Stimulated activated CD8-positive, alpha-beta memory T cell treated with anti-CD3 and anti-CD28 coated beads, Interleukin-7, amount 100 ng/mL, for 24 hours (primary cell): ENCODE measurements around the gene ZNF524.
"Not testable (repeated sequence)": the region's sequence is repeated elsewhere in the genome, so short reads cannot be mapped to it uniquely, and the experiment has no call there.

Experiments
- DNase-seq: peaks from one replicate; pipeline ENCODE4 v3.0.0-alpha.2; 2020; ENCODE audit warnings: low read depth

ZNF524 gene, protein sequence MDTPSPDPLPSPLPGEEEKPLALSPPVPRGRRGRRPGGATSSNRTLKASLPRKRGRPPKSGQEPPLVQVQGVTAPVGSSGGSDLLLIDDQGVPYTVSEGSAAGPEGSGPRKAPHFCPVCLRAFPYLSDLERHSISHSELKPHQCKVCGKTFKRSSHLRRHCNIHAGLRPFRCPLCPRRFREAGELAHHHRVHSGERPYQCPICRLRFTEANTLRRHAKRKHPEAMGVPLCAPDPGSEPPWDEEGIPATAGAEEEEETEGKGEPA

DNA sequence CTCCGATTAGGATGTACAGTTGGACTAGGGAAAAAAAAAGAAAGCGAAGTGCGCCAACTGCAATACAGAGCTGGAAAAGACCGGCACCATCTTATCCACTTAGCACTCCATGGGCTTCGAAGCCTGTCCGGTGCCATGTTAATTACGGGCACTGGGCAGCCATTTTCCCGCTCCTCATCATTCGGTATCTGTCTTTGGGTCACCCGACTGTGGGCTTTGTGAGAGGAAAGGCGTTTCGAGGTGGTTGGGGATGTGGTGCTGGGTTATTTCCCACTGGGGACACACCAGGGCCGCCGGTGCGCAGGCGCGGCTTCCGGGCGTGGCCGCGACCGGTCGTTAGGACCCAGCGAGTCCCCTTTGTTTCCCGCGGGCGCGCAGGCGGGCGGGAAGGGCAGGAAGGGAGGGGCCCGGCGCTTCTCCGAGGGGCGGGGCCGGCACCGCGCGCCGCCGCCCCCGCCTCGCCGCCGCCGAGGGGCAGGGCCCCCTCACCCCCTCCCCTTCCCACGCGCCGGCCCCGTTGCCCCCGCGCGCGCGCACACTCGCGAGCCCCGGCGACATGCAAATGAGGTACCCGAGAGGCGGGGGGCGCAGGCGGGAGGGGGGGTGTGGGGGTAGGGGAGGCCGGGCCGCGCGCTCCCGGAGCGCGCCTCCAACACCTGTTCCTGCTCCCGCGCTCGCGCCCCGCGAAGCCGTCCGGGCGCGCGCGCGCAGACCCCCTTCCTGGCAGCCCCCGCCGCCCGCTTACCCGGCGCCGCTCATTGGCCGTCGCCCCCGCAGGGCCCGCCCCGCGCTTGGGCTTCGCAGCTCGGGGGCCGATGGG lies at the start of gene ZNF524:
Gene ZNF524, plus strand, starts transcription at position 447 of the 820 bp plus-strand sequence. CDS start 1,825 bp downstream, outside the sequence.
- DNase-seq, result peak; percentile 68

DNA sequence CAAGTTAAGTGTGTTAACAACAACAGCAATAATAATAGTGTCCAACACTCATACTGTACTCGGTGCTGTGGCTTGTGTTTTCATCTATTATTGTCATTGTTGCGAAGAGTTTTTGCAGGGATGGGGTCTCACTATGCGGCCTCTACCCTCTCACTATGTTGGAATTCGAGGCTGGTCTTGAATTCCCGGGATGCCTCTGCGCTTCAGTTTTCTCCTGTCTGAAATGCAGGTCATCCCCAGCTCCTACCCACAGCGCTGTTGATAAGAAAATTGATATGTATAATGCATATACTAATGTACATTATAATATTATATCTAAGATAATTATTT lies 49.8 kb upstream of the ZNF524 start:
- no peak for DNase-seq

DNA sequence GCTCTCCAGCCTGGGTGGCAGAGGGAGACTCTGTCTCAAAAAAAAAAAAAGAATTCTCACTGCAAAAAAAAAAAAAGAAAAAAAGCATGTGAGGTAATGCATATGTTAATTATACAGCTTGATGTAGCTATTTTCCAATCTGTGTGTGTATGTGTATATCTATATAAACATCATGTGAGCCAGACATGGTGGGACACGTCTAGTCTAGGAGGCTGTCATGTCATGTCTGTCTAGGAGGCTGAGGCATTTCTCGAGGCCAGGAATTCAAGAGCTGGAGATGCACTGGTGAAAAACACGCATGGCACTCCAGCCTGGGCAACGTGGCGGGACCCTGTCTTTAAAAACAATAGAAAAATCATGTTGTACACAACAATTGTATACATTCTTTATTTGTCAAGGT lies 47.9 kb upstream of the ZNF524 start:
- no peak for DNase-seq

DNA sequence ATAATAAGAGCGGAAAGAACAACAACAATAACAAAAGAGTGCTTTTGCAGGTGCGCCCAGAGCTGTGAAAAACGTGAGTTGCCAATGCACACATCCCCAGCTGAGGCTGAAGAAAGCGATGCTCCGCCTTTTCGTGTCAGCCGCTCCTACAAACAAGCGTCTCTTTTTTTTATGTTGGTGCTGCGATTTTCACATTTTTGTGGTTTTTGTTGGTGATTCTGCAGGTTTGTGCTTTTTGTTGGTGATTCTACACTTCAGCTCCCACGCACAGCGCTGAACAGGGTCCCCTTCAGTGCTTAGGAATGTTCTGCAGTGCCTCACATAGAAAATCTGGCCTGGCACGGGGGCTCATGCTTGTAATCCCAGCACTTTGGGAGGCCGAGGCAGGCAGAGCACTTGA lies 47.5 kb upstream of the ZNF524 start:
- DNase-seq, result no peak

DNA sequence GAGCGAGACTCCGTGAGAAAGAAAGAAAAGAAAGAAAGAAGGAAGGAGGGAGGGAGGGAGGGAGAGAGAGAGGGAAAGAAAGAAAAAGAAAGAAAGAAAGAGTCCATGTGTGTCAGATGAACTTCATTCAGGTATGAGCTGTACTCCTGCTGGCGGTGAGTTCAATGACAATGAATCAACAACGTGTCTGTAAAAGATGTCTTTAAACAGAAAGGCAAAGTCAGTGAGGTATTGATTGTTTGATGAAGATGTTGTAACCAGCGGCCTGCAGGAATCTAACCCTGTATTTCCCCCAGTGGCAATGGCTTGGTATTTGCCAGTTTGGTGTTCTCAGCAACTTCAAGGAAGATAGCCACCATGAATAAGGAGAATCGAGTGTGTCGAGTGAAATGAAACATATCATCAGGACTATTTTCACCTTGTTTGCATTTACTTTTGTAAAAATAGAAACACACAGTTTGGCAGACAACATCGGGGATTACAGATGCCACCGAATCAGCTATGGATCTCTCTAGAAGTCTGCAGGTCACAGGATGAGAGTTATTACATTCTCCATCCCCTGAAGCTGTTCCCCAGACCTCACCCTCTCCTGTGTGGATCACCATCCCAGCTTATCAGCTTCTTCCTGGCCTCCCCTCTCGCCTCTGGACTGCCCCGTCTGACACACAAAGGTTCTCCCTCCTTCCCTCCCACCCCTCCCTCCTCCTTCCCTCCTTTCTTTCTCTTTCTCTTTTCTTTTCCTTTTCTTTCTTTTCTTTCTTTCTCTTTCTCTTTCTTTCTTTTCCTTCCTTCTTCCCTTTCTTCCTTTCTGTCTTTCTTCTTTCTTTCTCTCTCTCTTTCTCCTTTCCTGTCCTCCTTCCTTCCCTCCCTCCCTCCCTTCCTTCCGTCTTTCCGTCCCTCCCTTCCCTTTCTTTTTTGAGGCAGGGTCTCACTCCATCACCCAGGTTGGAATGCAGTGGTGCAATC lies 46.6 kb upstream of the ZNF524 start:
- no peak for DNase-seq

DNA sequence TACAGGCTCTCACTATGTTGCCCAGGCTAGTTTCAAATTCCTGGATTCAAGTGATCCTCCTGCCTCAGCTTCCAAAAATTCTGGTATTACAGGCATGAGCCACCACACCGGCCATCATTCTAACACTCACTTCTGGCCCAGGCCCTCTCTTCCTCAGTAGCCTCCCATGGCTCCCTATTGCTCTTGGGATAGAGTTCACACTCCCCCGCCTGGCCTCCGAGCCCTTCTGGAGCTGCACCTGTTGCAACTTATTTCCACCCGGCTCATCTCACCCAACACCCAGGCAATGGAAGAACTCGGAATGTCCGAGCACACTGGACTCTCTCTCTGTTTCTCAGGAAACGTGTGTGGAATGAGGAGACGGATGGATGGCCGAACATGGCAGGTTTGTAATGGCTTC lies 45.8 kb upstream of the ZNF524 start:
- no peak for DNase-seq

DNA sequence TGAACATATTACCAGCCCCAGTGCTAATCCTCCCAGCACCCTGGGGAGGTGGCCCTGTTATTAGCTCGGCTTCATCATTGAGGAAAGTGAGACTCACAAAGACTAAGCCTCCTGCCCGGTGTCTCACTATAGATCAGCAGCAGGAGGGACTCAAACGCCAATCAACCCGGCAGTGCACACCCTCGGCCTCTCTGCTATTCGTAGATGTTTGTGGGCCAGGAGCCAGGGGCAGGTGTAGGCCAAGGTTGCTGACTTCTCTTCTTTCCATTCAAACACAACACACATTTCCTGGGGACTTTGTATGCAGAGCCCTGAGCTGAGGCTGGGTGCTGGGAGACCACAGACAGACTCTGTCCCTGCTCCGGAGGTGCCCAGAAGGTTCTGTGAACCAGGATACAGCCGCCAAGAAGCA lies 45.3 kb upstream of the ZNF524 start:
- no peak for DNase-seq

DNA sequence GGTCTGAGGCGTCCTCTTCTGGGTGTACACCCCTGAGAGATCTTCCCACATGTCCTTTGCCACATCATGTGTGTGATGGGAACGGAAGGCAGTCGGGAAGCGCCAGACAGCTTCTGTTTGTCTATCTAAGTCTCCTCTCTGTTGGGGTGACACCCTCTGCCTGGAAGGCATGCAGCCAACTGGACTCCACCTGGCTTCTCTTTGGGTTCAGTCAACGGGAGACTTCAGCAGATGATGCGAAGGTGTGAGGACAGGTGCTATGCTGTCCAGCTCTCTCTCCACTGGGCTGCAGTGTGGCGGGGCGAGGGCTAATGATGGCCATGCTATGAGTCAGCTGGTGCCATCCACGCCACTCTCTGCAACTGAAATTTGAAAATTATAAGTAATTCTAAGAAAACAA lies 40.4 kb upstream of the ZNF524 start:
- no peak for DNase-seq

DNA sequence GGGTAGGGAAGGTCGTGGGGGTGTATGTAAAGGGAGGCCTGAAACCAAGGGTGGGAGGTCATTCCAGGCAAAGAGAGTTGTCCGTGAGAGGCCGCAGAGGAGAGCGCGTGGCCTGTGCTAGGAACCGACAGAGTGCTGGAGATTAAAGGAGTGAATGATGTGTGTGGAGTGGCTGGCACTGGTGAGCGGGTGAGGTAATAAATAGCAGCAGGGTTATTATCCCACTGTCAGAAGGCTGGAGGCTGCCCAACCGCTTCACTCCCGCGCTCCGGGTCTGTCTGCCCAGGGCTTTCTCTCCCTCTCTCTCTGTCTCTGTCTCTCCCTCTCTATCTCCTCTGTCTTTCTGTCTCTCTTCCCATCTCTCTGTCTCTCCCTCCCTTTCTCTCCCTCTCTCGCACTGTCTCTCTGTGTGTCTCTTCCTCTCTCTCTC lies 36.8 kb upstream of the ZNF524 start:
- no peak for DNase-seq

DNA sequence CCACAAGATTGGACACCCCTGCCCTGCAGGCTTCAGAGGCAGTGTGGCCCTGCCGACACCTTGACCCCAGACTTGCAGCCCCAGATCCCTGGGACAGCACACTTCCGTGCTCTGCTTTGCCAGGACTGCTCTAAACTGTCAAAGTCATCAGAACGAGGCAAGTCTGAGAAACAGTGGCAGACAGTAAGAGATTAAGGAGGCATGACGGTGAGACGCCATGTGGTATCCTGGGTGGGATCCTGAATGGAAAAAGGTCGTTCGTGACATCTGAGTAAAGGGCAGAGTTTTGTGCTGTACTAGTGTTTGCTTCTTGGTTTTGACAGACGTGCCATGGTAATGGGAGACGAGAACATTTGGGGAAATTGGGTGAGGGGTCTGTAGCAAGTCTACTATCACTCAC lies 33.3 kb upstream of the ZNF524 start:
- DNase-seq, result no peak

DNA sequence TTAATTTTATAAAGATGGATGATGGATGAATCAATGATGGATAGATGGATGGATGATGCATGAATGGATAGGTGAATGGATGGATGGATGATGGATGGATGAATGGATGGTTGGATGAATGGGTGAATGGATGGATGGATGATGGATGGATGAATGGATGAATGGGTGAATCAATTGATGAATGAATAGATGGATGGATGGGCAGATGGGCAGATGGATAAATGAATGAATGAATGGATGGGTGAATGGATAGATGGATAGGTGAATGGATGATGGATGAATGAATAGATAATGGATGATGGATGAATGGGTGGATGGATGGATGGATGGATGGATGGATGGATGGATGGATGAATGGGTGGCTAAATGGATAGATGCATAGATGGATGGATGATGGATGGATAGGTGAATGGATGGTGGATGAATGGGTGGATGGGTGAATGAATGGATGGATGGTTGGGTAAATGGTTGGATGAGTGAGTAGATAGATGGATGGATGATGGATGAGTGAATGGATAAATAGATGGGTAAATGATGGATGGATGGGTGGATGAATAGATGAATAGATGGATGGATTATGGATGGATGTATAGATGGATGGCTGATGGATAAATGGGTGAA lies 32.3 kb upstream of the ZNF524 start:
- no peak for DNase-seq

DNA sequence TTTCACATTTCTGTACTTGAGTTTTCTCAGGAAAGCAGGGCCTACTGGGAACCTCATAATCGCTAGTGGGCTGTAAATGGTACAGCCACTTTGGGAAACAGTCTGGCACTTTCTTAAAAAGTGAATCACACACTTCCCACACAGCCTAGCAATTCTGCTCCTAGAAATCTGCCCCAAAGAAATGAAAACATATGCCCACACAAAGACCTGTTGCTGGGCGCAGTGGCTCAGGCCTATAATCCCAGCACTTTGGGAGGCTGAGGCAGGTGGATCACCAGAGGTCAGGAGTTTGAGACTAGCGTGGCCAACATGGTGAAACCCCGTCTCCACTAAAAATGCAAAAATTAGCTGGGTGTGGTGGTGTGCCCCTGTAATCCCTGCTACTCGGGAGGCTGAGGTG lies 30.6 kb upstream of the ZNF524 start:
- not testable (repeated sequence) for DNase-seq

DNA sequence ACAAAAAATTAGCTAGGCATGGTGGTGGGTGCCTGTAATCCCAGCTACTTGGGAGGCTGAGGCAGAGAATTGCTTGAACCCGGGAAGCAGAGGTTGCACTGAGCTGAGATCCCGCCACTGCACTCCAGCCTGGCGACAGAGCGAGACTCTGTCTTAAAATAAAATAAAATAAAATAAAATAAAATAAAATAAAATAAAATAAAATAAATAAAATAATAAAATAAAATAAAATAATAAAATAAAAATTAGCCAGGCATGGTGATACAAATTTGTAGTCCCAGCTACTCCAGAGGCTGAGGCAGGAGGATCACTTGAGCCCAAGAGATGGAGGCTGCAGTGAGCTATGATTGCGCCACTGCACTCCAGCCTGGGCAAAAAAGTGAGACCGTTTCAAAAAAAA lies 26.2 kb upstream of the ZNF524 start:
- DNase-seq, result not testable (repeated sequence)

DNA sequence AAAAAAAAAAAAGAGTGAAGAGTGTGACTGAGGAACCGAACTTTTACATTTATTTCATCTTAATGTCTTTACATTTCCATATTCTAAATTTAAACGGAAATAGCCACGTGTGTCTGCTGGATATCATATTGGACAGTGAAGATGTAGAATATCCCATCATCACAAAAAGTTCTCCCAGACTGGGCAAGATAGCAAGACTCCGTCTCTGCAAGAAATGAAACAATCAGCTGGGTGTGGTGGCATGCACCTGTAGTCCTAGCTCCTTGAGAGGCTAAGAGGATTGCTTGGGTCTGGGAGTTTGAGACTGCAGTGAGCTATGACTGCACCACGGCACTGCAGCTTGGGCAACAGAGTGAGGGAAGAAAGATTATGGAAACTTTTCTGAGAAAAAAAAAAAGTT lies 23.3 kb upstream of the ZNF524 start:
- DNase-seq, result no peak

DNA sequence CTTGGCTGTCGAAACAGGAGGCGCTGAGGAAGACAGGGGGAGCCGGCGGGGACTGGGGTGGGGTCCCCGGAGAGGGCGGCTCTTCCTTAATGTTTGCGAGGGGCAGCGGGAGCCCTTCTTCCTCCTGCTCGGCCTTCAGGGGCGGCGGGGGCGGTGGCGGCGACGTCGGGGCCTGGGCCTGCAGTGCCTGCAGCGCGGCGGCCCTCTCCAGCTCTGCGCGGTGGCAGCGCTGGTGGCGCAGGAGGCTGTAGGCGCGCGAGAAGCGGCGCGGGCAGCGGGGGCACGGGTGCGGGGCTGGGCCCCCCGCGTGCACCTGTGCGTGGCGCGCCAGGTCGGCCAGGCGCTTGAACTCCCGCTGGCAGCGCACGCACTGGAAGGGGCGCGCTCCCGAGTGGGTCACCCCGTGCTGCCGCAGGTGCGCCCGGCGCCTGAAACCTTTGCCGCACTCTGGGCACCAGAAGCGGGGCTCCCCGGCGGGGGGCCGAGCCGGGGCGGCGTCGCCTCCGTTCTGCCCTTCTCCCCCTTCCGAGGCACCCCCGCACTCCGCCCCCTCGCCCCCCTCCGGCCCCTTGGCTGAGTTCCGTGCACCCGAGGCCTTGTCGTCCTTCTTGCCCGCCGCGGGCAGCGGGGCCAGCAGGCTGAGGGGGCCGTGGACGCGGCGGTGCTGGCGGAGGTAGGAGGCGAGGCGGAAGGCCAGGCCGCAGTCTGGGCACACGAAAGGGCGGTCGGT lies 21.9 kb upstream of the ZNF524 start:
- no peak for DNase-seq

DNA sequence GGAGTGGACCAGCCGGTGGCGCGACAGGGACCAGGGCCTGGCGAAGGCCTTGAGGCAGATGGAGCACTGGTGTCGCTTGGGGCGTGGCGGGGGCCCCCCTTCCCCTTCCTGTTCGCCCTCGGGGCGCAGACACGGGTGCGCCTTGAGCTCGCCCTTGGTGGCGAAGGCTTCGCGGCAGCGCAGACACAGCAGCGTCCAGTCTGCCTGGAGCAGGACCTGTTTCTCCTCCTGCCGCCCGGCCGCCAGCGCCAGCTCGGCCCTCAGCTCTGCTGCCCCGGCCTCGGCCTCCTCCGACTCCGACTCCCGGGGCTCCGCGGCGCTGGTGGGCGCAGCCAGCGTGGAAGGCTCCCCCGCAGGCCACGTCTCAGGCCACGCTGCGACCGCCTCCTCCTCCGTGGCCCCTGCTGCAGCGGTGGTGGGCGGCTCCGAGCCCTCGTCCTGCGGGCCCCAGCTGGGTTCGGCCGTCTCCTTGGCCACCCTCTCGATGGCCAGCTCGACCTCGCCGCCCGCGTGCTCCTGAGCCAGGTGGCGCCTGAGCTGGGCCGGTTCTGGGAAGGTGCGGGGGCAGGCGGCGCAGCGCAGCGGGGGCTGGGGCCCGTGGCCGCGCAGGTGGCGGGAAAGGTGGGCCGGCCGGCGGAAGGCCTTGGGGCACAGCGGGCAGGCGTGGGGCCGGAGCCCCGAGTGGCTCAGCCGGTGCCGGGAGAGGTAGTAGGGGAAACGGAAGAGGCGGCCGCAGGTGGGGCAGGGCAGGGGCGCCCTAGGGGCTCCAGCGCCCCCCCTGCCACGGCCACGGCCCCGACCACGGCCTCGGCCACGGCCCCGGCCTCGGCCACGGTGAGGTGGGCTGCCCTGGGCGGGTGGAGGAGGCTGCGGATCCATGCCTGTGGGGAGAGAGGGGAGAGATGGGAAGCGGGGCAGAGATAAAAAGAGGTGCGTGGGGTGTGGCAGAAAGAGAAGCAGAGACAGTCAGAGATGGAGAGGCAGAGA lies 21.0 kb upstream of the ZNF524 start:
- no peak for DNase-seq

DNA sequence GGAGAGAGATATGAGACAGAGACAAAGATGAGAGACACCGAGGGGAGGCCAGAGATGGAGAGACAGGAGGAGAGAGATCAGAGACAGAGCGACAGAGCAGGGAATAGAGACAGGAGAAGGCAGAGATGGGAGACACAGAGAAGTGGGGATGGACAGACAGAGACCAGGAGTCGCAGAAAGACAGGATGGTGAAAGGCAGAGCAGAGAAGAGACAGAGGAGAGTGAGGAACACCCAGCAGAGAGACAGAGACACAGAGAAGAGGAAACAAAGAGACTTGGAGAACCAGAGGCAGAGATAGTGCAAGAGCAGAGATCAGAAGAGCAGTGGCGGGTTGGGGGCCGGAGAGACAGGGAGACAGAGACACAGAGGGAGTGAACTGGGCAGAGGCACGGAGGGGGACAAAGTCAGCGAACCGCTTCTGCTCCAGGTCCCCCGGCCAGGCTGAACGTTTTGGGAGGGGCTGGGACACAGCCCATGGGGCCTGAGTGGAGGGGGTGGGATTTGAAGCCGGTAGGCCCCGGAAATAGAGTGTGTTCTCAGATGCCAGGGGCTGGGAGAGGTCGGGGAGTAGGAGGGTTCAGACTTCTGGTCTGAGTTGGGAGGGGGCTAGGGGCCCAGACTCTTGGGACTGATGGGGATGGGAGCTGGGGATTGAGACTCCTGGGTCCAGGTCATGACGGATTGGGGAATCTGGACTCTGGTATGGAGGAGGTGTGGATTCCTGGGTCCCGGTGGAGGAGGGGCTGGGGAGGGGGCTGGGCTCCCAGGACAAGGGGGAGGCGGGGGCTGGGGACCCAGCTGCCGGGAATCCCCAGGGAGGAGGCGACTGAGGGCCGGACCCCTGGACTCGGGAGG lies 20.1 kb upstream of the ZNF524 start:
- DNase-seq, result no peak

DNA sequence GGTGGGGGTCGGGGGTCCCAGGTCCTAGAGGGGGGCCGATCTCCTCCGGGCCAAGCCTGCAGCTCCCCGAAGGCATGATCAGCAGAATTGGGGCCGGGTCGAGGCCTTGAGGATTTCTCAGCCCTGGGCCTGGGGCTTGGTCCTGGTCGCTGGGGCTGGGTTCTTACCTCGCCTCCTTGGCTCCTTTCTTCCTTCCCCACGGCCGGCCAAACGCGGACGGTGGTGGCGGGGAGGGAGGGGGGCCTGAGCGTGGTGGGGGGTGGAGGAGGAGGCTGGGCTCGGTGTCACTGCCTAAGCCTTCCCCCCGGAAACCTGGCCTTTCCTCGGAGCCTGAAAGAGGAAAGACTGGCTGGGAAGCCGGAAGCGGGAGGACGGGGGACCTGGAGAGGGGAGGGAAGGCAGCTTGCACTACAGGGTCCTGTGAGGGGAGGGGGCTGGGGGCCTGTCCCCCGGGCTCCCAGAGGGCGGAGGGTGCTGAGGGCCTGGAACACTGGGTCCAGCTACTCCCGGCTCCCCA lies 19.4 kb upstream of the ZNF524 start, which contains the start of gene ZNF579:
Gene ZNF579, minus strand, starts transcription at position 221 of the 517 bp plus-strand sequence. CDS start 1,209 bp downstream, outside the sequence.
- DNase-seq, result peak; percentile 63
